Nephron (organoid): ENCODE results near the gene BTN3A1.
"Not testable (repeated sequence)": the region's sequence is repeated elsewhere in the genome, so short reads cannot be mapped to it uniquely, and the experiment has no call there.

Source experiments
- H3K27ac Mint-ChIP-seq, 3 experiments: 2 replicates each; pipeline ENCODE4 v1.8.0; 2020; ENCODE audit warnings: mixed read lengths in 3 of 3, mild to moderate bottlenecking in 2 of 3, moderate library complexity in 1 of 3
- H3K27me3 Mint-ChIP-seq: 2 replicates; pipeline ENCODE4 v1.8.0; 2021; ENCODE audit warnings: low read depth, mild to moderate bottlenecking, moderate library complexity, mixed read lengths
- H3K36me3 Mint-ChIP-seq: 2 replicates; pipeline ENCODE4 v1.8.0; 2020; ENCODE audit warnings: low read depth, mixed read lengths
- H3K4me1 Mint-ChIP-seq: 2 replicates; pipeline ENCODE4 v1.8.0; 2020; ENCODE audit warnings: mixed read lengths
- H3K4me3 Mint-ChIP-seq, 3 experiments: 2 replicates each; pipeline ENCODE4 v1.8.0; 2020; ENCODE audit warnings: mild to moderate bottlenecking in 3 of 3, mixed read lengths in 3 of 3, moderate library complexity in 2 of 3
- H3K9me3 Mint-ChIP-seq: 2 replicates; pipeline ENCODE4 v1.8.0; 2020; ENCODE audit warnings: mixed read lengths
- CTCF ChIP-seq, 3 experiments: fragments of 200-600 bp; sonication (generic); IDR thresholded peaks; one replicate each; pipeline ENCODE4 v1.5.0; 2021; ENCODE audit warnings: antibody characterized with exemption in 3 of 3; ENCODE audit not compliant: unreplicated experiment in 3 of 3

BTN3A1 gene

GRCh38 chr6:26363882-26364701 is 38.0 kb upstream of the BTN3A1 start:
- Mint-ChIP-seq H3K9me3 (no peaks in the 10 kb centered on the region), H3K27ac (no peak overlapping the region), H3K4me3 (no peak overlapping the region), H3K4me1 (no peaks in the 10 kb centered on the region), H3K36me3 (no peaks in the 10 kb centered on the region), H3K27me3 (no peaks in the 10 kb centered on the region)
- TF ChIP-seq CTCF (IDR thresholded peaks at IDR 0.05; ENCODE audit: unreplicated experiment in 3 of 3) = no peak

- TF ChIP-seq CTCF (IDR thresholded peaks at IDR 0.05; ENCODE audit: unreplicated experiment in 3 of 3) = no peak
- no peaks in the 10 kb centered on the region for H3K36me3 Mint-ChIP-seq
- H3K9me3 Mint-ChIP-seq = no peaks in the 10 kb centered on the region
- no peak overlapping the region for H3K4me3 Mint-ChIP-seq
- no peaks in the 10 kb centered on the region for H3K4me1 Mint-ChIP-seq
- H3K27me3 Mint-ChIP-seq = no peaks in the 10 kb centered on the region
- no peak overlapping the region for H3K27ac Mint-ChIP-seq
These were observed 36.5 kb upstream of the BTN3A1 start for GRCh38 chr6:26365633-26365995.

DNA sequence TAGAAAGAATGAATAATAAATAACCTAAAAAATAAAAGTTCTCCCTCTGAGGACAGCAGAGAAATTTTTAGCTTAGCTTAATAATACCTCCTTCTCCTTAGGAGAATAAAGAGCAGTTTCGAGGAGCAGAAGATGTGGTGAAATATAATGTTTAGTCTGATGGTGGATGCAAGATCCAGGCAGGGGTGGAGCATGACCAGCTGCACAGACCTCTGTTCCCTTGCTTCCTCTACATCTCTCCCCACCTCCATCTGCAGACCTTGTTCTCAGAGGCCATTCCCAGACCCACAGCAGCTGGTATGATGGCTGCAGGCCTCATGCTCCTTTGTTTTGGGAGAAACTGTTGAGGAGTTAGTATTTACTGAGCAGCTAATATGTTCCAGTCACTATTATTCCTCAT is 35.6 kb upstream of the BTN3A1 start:
- no peaks in the 10 kb centered on the region for H3K4me1 Mint-ChIP-seq
- no peaks in the 10 kb centered on the region for H3K36me3 Mint-ChIP-seq
- no peaks in the 10 kb centered on the region for H3K27me3 Mint-ChIP-seq
- no peak overlapping the region for H3K27ac Mint-ChIP-seq
- TF ChIP-seq CTCF (IDR thresholded peaks at IDR 0.05; ENCODE audit: unreplicated experiment in 3 of 3) = no peak
- H3K9me3 Mint-ChIP-seq = no peaks in the 10 kb centered on the region
- peak overlapping the region; percentile 57 to 65 (median 57) for H3K4me3 Mint-ChIP-seq

- Mint-ChIP-seq H3K4me1 (no peaks in the 10 kb centered on the region), H3K27ac (no peak overlapping the region), H3K36me3 (no peaks in the 10 kb centered on the region), H3K27me3 (no peaks in the 10 kb centered on the region), H3K9me3 (no peaks in the 10 kb centered on the region), H3K4me3 (peak overlapping the region in 1 of 3 experiments; percentile 7)
- TF ChIP-seq CTCF (IDR thresholded peaks at IDR 0.05; ENCODE audit: unreplicated experiment in 3 of 3) = no peak
These were observed 35.0 kb upstream of the BTN3A1 start for GRCh38 chr6:26367114-26367513.

DNA sequence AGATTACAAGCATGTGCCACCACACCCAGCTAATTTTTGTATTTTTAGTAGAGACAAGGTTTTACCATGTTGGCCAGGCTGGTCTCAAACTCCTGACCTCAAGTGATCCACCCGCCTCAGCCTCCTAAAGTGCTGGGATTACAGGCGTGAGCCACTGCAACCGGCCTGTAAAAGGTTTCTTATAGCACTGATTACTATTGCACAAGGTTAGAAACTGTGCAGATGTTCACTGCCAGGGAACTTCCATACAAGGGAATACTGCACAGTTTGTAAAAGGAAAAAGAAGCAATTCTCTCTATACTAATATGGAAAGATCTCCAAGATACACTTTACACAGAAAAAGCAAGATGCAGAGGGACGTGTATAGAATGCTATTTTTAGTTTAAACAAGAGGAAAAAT is 30.3 kb upstream of the BTN3A1 start:
- H3K4me1 Mint-ChIP-seq, H3K9me3 Mint-ChIP-seq, H3K27ac Mint-ChIP-seq, H3K4me3 Mint-ChIP-seq, H3K27me3 Mint-ChIP-seq: not testable (repeated sequence)
- H3K36me3 Mint-ChIP-seq = peaks cover 14% of the 10 kb centered on the region

DNA sequence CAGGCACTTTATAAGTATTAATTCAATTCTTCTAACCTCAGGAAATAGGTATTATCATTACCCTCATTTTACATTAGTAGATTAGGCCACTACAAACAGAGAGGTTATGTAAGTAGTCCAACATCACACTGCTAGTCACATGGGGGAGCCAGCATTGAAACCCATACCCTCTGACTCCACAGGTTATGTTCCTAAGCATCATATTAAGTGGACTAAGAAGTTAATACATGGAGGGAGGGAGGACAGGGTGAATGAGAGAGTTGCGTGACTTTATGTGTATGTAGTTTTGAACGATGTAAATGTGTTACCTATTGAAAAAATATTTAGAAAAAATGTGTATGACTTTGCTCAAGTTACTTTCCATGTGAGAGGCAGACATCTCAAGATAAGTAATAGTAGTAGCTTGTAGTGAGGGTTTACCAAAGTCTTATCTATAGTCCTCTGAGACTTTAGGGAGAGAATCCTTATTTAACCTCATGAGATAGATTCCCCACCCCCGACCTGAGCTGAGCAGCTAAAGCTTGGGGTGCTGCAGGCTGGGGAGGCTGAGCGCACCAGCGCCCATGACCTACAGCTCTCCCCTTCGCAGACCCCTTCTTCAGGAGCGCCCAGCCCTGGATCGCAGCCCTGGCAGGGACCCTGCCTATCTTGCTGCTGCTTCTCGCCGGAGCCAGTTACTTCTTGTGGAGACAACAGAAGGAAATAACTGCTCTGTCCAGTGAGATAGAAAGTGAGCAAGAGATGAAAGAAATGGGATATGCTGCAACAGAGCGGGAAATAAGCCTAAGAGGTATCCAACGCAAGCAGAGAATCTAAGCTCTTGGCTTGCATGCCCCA is 29.5 kb upstream of the BTN3A1 start:
- Mint-ChIP-seq H3K4me1 (no peaks in the 10 kb centered on the region), H3K36me3 (peaks cover 14% of the 10 kb centered on the region), H3K27ac (no peak overlapping the region), H3K9me3 (no peaks in the 10 kb centered on the region), H3K4me3 (no peak overlapping the region), H3K27me3 (no peaks in the 10 kb centered on the region)
- no peak for TF ChIP-seq CTCF (IDR thresholded peaks at IDR 0.05; ENCODE audit: unreplicated experiment in 3 of 3)
